ENCODE results near the gene ZBTB11.
"Not testable (repeated sequence)": the region's sequence is repeated elsewhere in the genome, so short reads cannot be mapped to it uniquely, and the experiment has no call there.

Gene ZBTB11

DNA sequence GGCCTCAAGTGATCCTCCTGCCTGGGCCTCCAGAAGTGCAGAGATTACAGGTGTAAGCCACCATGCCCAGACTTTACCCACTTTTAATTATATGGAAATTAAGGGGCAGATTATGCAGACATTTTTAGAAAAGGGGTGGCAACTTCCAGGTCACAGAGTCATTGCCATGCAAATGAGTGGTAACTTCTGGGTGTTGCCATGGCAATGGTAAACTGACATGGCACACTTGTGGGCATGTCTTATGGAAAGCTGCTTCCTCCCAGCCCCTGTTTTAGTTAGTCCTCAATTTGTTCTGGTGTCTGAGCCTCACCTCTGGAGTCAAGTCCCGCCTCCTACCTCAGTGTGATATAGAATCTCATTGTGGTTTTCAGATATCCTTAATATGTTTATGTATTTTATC is 53.3 kb downstream of the ZBTB11 start:
- in situ Hi-C loops (cut with HindIII; ENCODE audit: low sequenced_read_pairs), result no loop called here

DNA sequence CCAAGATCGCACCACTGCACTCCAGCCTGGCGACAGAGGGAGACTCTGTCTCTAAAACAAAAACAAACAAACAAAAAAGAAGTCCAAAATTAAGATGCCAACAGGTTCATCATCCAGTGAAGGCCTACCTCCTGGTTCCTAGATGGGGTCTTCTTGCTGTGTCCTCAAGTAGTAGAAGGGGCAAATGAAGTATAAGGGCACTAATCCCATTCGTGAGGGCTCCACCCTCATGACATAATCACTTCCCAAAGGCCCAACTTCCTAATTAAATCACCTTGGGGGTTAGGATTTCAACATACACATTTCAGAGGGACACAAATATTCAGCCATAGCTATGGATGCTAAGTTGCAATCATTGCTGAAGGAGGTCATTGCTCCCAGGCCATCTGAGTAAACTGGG is 57.2 kb downstream of the ZBTB11 start:
- in situ Hi-C loops (cut with HindIII; ENCODE audit: low sequenced_read_pairs), result no loop called here

DNA sequence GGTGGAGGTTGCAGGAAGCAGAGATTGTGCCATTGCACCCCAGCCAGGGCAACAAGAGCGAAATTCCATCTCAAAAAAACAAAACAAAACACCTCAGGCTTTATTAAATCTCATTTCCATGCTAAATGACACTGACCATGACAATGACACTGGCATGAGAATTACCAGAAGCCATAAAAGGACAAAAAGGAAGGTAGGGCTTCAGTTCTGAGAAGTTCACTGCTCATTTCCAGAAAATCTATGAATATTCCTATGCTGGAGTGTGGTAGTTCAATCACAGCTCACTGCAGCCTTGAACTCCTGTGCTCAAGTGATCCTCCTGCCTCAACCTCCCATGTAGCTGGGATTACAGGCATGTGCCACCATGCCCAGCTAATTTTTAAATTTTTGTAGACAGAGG is 58.2 kb downstream of the ZBTB11 start:
- in situ Hi-C loops (cut with HindIII; ENCODE audit: low sequenced_read_pairs), result no loop called here

DNA sequence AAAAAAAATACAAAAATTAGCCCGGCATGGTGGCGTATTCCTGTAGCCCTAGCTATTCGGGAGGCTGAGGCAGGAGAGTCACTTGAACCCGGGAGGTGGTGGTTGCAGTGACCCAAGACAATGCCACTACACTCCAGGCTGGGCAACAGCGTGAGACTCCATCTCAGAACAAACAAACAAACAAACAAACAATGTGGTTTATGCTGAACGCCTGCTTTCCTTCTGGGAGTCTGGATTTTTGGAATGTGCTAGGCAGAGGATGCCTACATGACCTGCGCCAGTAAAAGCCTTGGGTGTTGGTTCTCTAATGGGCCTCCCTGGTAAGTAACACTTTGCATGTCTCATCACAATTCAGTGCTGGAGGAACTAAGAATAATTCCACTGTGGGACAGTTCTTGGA is 59.5 kb downstream of the ZBTB11 start:
- in situ Hi-C loops (cut with HindIII; ENCODE audit: low sequenced_read_pairs), result no loop called here

DNA sequence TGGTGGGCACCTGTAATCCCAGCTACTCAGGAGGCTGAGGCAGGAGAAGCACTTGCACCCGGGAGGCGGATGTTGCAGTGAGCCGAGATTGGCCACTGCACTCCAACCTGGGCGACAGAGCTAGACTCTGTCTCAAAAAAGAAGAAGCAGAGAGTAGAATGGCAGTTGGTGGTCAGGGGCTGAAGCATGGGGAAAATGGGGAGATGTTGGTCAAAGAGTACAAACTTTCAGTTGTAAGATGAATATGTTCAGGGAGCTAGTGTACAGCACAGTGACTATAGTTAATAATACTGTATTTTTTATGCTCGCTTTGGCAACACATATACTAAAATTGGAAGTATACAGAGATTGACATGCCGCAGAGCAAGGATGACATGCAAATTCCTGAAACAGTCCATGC is 61.4 kb downstream of the ZBTB11 start:
- in situ Hi-C loops (cut with HindIII; ENCODE audit: low sequenced_read_pairs), result no loop called here

DNA sequence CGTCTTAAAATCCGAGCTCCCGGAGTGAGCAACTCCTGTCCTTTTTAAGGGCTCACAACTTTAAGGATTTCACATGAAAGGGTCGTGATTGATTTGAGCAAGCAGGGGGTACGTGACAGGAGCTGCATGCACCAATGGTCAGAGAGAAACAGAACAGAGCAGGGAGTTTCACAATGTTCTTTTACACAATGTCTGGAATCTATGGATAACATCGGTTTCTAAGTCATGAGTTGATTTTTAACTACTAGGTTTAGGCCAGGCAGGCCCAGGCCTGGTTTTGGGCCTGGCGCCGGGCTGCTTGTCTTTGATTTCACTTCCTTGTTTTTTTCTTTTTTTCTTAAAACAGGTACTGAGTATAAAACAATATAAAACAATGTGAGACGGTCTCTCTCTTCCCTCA is 63.9 kb downstream of the ZBTB11 start:
- in situ Hi-C loops (cut with HindIII; ENCODE audit: low sequenced_read_pairs), result not testable (repeated sequence)

DNA sequence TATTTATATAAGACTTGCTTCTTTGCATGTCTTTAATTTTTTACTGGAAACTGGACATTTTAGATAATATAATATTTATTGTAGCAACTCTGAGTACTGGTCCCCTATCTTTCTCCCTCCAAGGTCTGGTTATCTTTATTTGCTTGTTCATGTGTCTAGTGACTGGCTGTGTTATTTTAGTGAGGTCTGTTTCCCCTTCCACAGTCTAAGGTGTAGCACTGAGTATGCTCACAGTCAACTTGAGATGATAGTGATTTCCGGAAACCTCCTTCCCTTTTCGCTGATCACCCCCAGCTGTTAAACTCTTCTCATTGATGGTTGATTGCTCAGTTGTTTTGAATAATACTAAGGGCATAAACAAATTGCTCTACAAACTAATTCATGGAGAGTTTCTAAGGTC is 65.9 kb downstream of the ZBTB11 start:
- in situ Hi-C loops (cut with HindIII; ENCODE audit: low sequenced_read_pairs), result no loop called here

DNA sequence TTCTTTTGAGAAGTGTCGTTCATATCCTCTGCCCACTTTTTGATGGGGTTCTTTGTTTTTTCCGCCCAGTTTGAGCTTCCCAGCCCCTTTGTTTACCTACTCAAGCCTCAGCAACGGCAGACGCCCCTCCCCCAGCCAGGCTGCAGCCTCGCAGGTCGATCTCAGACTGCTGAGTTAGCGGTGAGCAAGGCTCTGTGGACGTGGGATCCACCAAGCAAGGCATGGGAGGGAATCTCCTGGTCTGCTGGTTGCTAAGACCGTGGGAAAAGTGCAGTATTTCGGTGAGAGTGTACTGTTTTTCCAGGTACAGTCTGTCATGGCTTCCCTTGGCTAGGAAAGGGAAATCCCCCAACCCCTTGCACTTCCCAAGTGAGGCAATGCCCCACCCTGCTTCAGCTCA is 71.5 kb downstream of the ZBTB11 start:
- in situ Hi-C loops (cut with HindIII; ENCODE audit: low sequenced_read_pairs), result not testable (repeated sequence)

DNA sequence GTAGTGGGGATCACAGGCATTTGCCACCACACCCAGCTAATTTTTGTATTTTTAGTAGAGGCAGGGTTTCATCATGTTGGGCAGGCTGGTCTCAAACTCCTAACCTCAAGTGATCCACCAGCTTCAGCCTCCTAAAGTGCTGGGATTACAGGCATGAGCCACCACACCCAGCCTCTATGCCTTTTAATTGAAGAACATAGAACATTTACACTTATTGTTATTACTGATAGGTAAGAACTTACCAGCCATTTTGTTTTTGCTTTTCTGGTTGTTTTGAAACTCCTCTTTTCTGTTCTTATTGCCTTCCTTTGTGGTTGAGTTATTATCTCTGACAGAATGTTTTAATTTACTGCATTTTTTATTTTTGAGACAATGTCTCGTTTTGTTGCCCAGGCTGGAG is 73.7 kb downstream of the ZBTB11 start:
- in situ Hi-C loops (cut with HindIII; ENCODE audit: low sequenced_read_pairs), result no loop called here

DNA sequence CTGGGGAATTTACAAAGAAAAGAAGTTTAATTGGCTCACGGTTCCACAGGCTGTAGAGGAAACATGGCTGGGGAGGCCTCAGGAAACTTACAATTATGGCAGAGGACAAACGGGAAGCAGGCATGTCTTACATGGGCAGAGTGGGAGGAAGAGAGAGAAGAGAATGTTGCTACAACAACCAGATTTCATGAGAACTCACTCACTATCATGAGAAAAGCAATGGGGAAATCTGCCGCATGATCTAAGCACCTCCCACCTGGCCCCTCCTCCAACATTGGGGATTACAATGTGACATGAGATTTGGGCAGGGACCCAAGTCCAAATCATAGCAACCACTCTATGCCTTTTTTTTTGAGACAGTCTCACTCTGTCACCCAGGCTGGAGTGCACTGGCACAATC is 74.2 kb downstream of the ZBTB11 start:
- in situ Hi-C loops (cut with HindIII; ENCODE audit: low sequenced_read_pairs), result no loop called here
